GM18907 (cell line): ENCODE measurements around the gene ANKRD33B.
"Not testable (repeated sequence)": the region's sequence is repeated elsewhere in the genome, so short reads cannot be mapped to it uniquely, and the experiment has no call there.

Experiments
- ATAC-seq: cut with Tn5 transposase; IDR thresholded peaks from one replicate; pipeline ENCODE4 v1.9.1; 2021; ENCODE audit warnings: mild to moderate bottlenecking, moderate library complexity; ENCODE audit not compliant: unreplicated experiment

The ANKRD33B gene

GRCh38 chr5:10610058-10610457, 46.2 kb downstream of the ANKRD33B start:
- no peak for ATAC-seq

- ATAC-seq, result no peak
Measured at GRCh38 chr5:10611290-10611689, 47.4 kb downstream of the ANKRD33B start.

- no peak for ATAC-seq
Measured at GRCh38 chr5:10612251-10612650, 48.4 kb downstream of the ANKRD33B start.

GRCh38 chr5:10615693-10616092, 51.8 kb downstream of the ANKRD33B start:
- no peak for ATAC-seq

GRCh38 chr5:10617103-10617502, 53.2 kb downstream of the ANKRD33B start:
- no peak for ATAC-seq

- no peak for ATAC-seq
Measured at GRCh38 chr5:10618311-10618710, 54.4 kb downstream of the ANKRD33B start.

- ATAC-seq, result no peak
Measured at GRCh38 chr5:10619649-10620048, 55.8 kb downstream of the ANKRD33B start.

GRCh38 chr5:10620346-10620745, 56.5 kb downstream of the ANKRD33B start:
- peak; percentile 59 for ATAC-seq

GRCh38 chr5:10621832-10622231, 58.0 kb downstream of the ANKRD33B start:
- ATAC-seq, result no peak

GRCh38 chr5:10622810-10623209, 58.9 kb downstream of the ANKRD33B start:
- ATAC-seq, result no peak

- ATAC-seq, result no peak
Measured at GRCh38 chr5:10623305-10623910, 59.5 kb downstream of the ANKRD33B start.

- no peak for ATAC-seq
Measured at GRCh38 chr5:10624206-10624605, 60.3 kb downstream of the ANKRD33B start.

- ATAC-seq, result no peak
Measured at GRCh38 chr5:10624679-10625078, 60.8 kb downstream of the ANKRD33B start.

- ATAC-seq, result no peak
Measured at GRCh38 chr5:10625700-10626472, 62.0 kb downstream of the ANKRD33B start.

- no peak for ATAC-seq
Measured at GRCh38 chr5:10626473-10627013, 62.7 kb downstream of the ANKRD33B start.

GRCh38 chr5:10627160-10627701, 63.4 kb downstream of the ANKRD33B start:
- peak; percentile 17 for ATAC-seq

GRCh38 chr5:10628601-10629000, 64.7 kb downstream of the ANKRD33B start:
- ATAC-seq, result no peak

- ATAC-seq, result no peak
Measured at GRCh38 chr5:10629682-10630081, 65.8 kb downstream of the ANKRD33B start.

GRCh38 chr5:10630126-10630525, 66.3 kb downstream of the ANKRD33B start:
- no peak for ATAC-seq

- ATAC-seq, result not testable (repeated sequence)
Measured at GRCh38 chr5:10630744-10631143, 66.9 kb downstream of the ANKRD33B start.

- peak; percentile 0 for ATAC-seq
Measured at GRCh38 chr5:10631316-10631996, 67.6 kb downstream of the ANKRD33B start.
